ENCODE data around the gene KRTAP4-16.

The KRTAP4-16 gene

DNA sequence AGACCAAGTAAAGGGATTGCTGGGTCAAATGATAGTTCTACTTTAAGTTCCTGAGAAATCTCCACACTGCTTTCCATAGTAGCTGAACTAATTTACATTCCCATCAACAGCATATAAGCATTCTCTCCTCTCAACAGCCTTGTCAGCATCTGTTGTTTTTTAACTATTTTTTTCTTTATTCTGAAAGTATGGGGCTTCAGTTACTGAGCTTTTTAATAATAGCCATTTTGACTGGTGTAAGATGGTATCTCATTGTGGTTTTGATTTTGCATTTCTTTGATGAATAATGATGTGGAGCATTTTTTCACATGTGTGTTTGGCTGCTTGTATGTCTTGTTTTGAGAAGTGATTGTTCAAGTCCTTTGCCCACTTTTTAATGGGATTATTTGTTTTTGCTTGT lies 49.4 kb downstream of the KRTAP4-16 start:
- Histone ChIP-seq H3K27me3 (ENCODE audit: insufficient read depth, low read length, poor library complexity) (peaks cover 10% of the 10 kb centered on the region), H4K20me1 (ENCODE audit: insufficient read depth, low read length) (no peaks in the 10 kb centered on the region), H3K4me3 (ENCODE audit: low read depth in 1 of 2, low read length in 2 of 2) (no peak overlapping the region), H3K27ac (ENCODE audit: low read length) (no peak overlapping the region), H3K4me1 (ENCODE audit: insufficient read depth, low read length) (no peaks in the 10 kb centered on the region), H2AFZ (ENCODE audit: low read depth, low read length) (no peak overlapping the region), H3K79me2 (ENCODE audit: insufficient read depth, low read length) (no peaks in the 10 kb centered on the region), H3K4me2 (ENCODE audit: insufficient read depth, low read length) (no peak overlapping the region), H3K9me3 (ENCODE audit: insufficient read depth, low read length, severe bottlenecking) (no peaks in the 10 kb centered on the region), H3K9ac (ENCODE audit: low read depth, low read length) (no peak overlapping the region), H3K36me3 (ENCODE audit: insufficient read depth, low read length) (no peaks in the 10 kb centered on the region)
- ATAC-seq (ENCODE audit: insufficient read depth, low read depth) (no peak), DNase-seq (no peak)
- no peak for TF ChIP-seq EZH2 (IDR thresholded peaks at IDR 0.05; ENCODE audit: borderline replicate concordance, low read depth, low read length, severe bottlenecking)
- TF ChIP-seq, protein P1, sequence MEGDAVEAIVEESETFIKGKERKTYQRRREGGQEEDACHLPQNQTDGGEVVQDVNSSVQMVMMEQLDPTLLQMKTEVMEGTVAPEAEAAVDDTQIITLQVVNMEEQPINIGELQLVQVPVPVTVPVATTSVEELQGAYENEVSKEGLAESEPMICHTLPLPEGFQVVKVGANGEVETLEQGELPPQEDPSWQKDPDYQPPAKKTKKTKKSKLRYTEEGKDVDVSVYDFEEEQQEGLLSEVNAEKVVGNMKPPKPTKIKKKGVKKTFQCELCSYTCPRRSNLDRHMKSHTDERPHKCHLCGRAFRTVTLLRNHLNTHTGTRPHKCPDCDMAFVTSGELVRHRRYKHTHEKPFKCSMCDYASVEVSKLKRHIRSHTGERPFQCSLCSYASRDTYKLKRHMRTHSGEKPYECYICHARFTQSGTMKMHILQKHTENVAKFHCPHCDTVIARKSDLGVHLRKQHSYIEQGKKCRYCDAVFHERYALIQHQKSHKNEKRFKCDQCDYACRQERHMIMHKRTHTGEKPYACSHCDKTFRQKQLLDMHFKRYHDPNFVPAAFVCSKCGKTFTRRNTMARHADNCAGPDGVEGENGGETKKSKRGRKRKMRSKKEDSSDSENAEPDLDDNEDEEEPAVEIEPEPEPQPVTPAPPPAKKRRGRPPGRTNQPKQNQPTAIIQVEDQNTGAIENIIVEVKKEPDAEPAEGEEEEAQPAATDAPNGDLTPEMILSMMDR (IDR thresholded peaks at IDR 0.05; ENCODE audit: borderline replicate concordance, extremely low read depth, low read length, poor library complexity, severe bottlenecking), result no peak
